SW480 (cell line): ENCODE results near the gene CNIH4.
"Not testable (repeated sequence)": the region's sequence is repeated elsewhere in the genome, so short reads cannot be mapped to it uniquely, and the experiment has no call there.

Experiments
- DNase-seq: peaks from one replicate; pipeline ENCODE4 v3.0.0-alpha.2; 2016; ENCODE audit warnings: low spot score

CNIH4 gene

DNA sequence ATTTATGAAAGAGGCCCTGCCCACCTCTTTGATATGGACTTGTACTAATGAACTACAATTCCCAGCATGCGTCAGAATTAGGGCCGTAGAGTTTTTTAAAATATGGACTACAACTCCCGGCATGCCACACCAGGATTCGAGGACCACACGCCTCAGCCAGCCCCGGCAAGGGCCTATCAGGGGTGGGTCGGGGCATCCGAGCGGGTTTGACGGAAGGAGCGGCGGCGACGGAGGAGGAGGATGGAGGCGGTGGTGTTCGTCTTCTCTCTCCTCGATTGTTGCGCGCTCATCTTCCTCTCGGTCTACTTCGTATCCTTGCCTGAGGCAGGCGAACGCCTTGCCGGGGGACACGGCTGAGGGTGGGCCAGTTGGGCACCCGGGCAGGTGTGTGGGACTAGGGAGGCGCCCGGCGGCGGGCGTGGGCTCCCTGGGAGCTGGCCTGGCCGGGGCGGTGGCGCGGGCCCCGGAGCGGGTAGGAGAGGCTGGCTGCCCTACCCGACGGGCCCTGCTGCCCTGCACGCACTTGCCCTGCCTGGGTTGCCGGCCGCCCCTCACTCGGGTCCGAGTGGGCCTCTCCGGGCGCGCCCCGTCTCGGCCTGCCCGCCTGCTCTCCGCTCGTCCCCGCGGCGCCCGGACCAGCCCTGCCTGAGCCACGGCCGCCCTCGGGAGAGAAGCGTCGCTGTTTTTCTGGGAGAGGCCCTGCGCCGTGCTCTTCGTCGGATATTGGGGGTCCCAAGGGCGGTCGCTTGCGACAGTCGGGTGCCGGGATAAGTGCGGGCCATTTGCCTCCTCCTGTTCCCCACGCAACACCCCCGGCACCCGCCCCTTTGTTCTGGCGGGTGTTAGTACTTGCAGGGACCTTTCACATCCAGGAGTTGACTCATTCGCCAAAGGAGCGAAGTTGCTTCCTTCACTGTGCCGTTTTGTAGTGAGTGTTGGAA is at the start of gene CNIH4:
Gene CNIH4 (plus strand): TSS at position 195 of the 941 bp plus-strand sequence. CDS start 46 bp downstream, at position 241.
- peak; percentile 96 for DNase-seq

DNA sequence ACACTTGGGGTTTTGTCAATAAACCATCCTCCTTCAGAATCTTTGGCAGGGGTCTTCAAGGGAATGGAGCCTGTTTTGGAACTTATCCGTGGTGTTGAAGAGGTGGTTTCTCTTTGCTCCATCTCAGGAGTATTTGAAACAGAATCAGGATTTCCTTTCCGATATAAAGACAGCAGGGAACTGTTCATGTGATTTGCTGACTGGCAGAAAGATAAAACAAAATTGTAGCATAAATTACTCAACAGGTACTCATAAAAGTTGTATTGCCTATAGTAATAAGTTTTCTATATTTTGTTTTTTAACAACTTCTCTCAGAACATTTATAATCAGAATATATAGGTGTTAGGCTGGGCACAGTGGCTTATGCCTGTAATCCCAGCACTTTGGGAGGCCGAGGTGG is 48.6 kb upstream of the CNIH4 start:
- DNase-seq = no peak

GRCh38 chr1:224311503-224311902 is 45.2 kb upstream of the CNIH4 start:
- not testable (repeated sequence) for DNase-seq

GRCh38 chr1:224312025-224312424 is 44.7 kb upstream of the CNIH4 start:
- no peak for DNase-seq

DNA sequence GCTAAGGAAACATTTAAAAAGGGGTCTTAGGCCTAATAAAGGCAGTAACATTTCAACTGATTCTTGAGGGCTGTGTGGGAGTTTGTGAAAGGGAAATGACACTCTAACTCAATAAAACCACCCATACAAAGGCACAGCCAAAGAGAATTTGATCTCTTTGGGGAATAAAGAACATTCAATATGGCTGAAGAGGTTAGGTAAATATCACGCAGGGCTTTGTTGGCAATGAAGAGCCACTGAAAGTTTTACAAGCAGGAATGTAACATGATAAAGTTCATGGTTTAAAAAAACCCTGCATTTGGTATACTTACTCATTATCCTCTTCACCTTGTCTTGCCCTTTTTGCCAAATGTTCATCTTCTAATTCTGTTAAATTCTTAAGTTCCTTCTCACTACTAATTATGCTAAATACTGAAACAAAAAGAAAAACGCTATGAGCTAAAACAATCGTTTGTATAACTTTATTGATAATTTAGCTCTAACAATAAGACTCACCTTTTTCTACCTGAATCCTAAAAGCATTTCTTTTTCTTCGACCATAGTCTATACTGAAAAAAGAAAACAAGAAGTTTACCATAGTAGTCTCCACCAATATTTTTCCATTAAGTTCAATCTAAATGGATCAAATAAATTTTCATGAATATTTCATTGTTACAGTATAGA is 39.2 kb upstream of the CNIH4 start:
- no peak for DNase-seq

DNA sequence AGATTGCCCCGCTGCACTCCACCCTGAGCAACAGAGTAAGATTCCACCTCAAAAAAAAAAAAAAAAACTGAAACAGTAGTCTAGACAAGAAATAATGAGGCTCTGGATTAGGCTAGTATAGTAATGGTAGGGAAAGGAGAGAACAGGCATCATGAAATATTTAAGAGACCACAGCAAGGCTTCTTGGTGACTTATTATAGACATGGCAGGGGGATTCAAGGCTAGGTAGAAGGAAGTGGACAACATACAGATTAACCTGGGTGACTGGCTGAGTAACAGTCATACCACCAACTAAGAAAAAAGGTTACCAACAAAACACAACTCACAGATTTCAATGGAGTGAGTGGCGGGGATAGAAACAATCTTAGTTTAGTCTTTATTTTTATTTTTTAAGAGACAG is 35.0 kb upstream of the CNIH4 start:
- DNase-seq = no peak

DNA sequence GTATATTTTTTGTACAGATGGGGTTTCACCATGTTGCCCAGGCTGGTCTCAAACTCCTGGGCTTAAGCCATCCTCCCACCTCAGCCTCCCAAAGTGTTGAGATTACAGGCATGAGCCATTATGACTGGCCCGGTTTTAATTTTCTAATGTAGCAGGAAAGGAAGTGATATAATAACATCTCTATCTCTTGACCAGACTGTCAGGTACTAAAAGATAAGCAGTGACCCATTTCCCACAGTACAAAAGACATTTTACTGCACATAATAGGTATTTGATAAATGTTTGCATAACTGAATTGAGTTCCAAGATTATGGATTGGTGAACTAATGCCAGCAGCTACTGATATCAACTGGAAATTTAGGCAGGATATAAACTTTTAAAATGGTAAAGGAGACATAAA is 30.7 kb upstream of the CNIH4 start:
- no peak for DNase-seq

- no peak for DNase-seq
Measured at GRCh38 chr1:224328644-224329043, 28.0 kb upstream of the CNIH4 start.

DNA sequence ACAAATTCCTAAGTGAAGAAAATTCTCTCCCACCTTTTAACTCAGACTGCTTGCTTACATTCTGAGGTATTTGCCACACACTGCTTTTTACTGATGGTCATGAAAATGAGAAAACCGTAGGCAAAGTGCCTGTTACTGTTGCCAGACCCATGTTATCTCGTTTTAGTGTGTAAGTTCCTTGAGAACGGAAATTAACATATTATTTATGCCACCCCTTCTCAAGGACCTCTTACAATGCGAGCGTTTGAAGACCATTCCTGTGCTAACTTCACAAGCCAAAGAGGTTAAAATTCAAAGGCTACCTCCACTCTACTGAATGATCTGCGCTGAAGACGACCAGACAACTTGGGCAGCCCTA is 27.2 kb upstream of the CNIH4 start:
- DNase-seq = no peak

- DNase-seq = peak; percentile 92
Measured at GRCh38 chr1:224329842-224330753, 26.6 kb upstream of the CNIH4 start, which contains the start of gene NVL. Gene NVL, minus strand, starts transcription at chr1:224330172. Its CDS starts 45 bp downstream, at chr1:224330127.

- no peak for DNase-seq
Measured at GRCh38 chr1:224331326-224331725, 25.4 kb upstream of the CNIH4 start.

GRCh38 chr1:224331824-224332223 is 24.9 kb upstream of the CNIH4 start:
- DNase-seq = no peak

DNA sequence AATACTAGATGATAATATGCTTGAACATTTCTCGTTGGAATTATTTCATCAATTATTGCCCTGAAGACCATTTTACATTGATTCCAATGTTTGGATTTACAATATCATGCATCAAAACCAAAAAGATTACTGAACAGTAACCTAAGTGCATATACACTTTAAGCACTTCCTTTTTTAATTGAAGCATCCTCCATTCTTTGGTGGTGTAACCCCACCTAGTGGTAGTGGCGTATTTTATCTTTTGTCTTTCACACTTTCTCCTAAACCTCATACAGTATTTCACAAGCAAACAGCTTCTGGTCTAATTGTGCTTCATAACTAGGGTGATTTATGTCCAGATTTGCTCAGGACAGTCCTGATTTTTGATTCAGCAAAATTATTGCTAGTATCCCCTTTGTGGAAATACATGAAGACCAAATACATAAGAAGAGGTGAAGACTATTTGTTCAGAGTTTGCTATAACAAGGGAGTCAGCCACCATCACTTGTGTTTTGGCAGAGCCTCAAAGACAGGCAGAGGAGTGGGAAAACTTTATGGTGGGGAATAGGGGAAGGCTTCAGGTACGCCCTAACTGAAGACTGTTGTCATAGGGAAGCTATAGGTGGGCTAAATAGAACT is 23.3 kb upstream of the CNIH4 start:
- peak; percentile 73 for DNase-seq

GRCh38 chr1:224333939-224334786 is 22.5 kb upstream of the CNIH4 start:
- no peak for DNase-seq

DNA sequence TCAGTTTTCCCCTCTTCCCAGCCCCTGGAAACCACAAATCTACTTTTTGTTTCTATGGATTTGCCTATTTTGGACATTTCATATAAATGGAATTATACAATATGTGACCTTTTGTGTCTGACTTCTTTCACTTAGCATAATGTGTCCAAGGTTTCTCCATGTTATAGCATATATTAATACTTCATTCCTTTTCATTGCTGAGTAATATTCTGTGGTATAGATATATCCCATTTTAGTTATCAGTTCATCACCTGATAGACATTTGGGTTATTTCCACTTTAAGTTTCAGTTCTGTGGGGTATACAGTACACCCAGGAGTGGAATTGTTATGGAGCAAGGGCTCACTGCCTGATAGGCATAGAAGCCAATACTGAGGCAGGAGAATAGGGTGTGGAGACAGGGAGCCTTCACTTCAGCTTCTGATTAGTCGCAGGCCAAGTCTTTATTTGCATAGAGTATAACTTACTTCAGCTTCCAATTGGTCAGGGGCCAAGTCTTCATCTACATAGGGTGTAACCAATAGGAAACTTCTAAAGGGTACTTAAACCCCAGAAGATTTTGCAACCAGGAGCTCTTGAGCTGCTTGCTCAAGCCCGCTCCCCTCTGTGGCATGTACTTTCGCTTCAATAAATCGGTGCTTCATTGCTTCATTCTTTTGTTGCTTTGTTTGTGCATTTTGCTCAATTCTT is 18.4 kb upstream of the CNIH4 start:
- no peak for DNase-seq

DNA sequence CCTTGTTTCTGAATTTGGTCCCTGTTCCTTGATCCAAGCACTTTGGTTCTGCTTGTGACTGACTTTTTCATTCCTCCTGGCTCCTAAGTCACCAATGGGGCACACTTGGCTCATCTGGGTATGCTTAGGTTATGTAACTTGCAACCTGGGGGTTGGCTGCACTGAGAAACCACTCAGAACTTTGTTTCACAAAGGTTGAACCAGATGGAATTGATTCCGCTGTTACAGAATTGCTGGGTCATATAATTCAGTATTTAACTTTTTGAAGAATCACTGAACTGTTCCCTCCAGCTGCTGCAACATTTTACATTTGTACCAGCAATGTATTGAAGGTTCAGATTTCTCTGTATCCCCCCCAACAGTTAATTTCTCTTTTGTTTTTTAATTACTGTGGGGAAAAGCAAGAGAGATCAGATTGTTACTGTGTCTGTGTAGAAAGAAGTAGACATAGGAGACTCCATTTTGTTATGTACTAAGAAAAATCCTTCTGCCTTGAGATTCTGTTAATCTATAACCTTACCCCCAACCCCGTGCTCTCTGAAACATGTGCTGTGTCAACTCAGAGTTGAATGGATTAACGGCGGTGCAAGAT is 17.1 kb upstream of the CNIH4 start:
- no peak for DNase-seq

- not testable (repeated sequence) for DNase-seq
Measured at GRCh38 chr1:224340453-224341384, 16.0 kb upstream of the CNIH4 start.

DNA sequence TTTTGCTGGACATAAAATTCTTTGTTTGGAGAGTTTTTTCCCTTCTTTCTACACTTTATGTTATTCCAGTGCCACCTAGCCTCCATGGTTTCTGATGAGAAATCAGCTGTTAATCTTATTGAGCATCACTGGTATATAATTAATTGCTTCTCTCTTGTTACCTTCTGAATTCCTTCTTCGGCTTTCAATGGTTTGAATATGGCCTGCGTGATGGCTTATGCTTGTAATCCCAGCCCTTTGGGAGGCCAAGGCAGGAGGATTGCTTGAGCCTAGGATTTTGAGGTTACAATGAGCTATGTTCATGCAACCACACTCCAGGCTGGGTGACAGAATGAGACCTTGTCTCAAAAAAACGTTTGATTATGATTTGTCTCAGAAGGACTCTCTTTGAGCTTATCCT is 13.0 kb upstream of the CNIH4 start:
- DNase-seq = no peak

DNA sequence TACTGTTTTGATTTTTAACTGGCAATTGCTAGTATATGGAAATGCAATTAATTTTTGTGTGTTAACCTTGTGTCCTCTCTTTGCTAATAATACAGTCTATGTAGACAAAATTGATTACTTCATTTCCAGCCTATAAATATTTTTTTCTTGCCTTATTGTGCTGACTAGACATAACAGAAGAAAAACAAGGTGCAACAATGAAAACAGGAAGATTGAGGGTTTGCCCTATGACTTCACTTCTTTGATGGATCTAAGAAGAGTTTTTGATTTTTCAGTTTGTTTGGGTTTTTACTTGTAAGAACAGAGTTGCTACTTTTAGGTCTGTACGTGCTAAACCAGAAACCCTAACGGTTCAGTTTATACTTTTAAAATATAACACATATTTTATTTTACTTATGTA is 8.5 kb upstream of the CNIH4 start:
- DNase-seq = no peak
